GM12872 (cell line): ENCODE measurements around the gene LHCGR.

Experiments
- TF ChIP-seq, protein P1 (sequence below): IDR thresholded peaks from 3 replicates; pipeline ENCODE4 v1.5.1; 2011; ENCODE audit warnings: low read depth, mild to moderate bottlenecking, low read length, moderate library complexity; ENCODE audit not compliant: insufficient read depth

Gene LHCGR

DNA sequence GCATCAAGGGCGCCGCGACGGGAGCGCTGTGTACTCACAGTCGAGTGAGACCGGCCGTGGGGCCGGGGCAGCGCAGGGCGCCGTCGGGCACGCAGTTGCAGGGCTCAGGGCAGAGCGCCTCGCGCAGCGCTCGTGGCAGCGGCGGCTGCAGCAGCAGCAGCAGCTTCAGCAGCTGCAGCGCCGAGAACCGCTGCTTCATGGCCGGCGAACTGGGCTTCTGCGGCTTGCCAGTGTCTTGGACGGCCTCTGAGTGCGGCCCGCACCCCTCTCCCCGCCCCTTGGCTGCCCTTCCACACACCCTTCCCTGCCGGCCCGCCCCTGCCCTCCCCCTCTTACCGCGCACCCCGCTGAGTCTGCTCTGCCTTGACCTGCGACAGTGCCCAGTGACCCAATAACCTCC lies at the start of gene LHCGR:
TSS of gene LHCGR (minus strand) at position 252 of the 400 bp plus-strand sequence. CDS start at position 199, 53 bp downstream.
- TF ChIP-seq, protein P1, sequence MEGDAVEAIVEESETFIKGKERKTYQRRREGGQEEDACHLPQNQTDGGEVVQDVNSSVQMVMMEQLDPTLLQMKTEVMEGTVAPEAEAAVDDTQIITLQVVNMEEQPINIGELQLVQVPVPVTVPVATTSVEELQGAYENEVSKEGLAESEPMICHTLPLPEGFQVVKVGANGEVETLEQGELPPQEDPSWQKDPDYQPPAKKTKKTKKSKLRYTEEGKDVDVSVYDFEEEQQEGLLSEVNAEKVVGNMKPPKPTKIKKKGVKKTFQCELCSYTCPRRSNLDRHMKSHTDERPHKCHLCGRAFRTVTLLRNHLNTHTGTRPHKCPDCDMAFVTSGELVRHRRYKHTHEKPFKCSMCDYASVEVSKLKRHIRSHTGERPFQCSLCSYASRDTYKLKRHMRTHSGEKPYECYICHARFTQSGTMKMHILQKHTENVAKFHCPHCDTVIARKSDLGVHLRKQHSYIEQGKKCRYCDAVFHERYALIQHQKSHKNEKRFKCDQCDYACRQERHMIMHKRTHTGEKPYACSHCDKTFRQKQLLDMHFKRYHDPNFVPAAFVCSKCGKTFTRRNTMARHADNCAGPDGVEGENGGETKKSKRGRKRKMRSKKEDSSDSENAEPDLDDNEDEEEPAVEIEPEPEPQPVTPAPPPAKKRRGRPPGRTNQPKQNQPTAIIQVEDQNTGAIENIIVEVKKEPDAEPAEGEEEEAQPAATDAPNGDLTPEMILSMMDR = no peak

DNA sequence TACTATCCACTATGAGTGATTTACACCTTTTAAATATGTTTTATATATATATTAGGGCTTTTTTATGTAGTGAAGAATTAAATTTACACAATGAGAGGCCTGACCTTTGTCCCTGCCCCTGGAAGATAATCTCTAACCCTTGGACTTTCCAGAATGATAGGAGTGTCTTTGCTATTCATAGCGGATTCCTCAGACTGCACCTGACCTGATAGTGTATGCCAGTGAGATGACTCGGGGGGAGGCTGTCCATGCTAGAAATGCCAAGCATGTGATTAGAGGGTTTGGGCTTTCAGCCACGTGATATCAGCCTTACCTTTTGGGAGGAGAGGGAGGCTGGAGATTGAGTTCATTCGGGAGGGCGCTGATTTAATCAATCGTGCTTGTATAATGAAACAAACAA lies 44.1 kb upstream of the LHCGR start:
- TF ChIP-seq, protein P1 = no peak

DNA sequence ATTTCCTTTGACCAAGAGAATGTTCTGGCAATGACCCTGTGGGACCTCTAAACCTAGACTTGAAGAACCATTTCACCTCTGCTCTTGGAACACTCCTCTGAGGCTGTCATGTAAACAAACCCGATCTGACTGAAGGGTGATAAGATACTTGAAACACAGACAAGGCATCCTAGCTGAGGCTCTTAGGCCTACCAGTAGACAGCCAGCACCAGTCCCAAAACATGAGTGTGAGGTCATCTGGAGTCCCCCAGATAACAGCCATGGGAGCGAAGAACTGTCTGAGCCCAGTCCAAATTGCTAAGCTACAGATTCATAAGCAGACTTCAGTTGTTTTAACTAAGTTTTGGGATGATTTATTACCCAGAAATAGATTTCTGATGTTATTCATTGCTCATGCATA lies 39.5 kb upstream of the LHCGR start:
- TF ChIP-seq, protein P1 = no peak

DNA sequence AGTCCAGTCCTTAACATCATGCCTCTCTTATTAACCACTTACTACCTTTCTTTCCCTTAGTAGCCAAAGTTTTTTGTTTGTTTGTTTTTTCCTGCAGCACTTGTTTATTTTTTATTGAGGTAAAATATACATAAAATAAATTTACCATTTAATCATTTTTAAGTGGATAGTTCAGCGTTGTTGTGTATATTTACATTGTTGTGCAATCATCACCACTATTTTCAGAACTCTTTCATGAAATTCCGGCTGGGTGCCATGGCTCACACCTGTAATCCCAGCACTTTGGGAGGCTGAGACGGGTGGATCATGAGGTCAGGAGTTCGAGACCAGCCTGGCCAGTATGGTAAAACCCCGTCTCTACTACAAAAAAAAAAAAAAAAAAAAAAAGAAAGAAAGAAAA lies 38.1 kb upstream of the LHCGR start:
- TF ChIP-seq, protein P1 = no peak

DNA sequence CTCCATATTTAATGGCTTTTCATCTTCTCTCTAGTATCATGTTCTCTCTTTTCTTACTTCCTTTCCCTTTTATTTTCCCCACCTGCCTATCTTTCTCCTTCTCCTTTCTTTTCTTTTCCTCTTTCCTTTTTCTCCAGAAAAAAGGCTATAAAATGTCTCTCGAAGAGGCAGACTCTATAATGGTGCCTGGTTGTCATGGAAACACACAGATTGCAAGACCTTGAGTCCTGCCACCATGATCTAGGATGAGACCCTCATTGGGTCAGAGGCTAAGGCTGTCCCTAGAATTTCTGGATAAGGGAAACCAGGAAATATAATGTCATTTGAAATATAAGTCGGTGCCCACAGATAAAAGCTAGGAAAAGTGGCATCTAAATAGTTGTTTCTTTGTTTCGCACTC lies 36.5 kb upstream of the LHCGR start:
- TF ChIP-seq, protein P1 = no peak

DNA sequence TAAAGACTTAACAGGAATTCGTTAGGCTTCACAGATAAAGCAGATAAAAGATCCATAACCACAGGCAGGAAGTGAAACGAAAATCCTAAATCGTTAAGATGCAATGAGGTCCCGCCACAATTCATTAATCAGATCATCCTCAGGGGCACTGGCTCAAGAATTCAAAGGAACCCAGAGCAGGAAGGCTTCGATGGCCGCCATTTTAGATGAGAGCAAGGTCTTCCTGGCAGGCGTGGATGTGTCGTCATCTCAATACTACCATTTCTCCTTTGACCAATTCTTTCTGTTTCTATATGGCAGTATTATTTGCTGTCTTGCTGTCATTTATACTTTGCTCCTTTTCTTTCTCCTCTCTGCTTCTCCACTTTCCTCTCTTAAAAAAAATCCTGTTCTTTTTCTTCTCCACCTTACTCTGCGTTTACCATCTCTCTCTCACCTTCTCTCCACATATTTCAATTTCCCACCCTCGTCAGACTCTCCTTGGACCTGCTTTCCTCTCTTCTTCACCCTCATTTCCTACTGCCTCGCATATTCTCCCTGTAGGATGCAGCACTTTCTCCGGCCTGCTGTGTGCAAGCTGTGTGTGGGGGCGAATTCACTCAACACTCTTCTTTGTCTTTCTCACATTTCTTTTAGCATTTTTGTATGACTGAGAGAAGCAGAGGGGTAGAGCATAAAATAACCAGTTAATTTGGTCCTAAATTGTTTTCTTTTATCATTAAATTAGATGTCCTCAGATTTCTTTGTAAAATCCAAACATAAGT lies 35.1 kb upstream of the LHCGR start:
- TF ChIP-seq, protein P1 = no peak

DNA sequence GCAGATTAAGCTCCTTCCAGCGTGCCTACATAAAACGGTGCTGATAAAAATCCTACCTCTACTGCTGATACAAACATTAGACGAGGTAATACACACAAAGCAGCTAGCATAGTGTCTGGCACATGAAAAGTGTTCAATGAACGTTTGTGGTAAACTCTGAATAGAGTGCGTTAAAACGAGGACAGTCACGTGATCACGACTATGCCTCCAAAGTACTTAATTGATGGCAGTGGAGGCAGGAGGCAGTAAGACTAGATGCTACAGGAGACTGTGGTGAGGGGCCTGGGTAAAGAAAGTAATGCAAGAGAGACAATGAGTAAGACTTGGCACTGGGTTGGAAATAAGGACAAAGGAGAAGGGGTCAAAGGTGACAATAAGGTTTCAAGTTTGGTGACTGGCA lies 32.1 kb upstream of the LHCGR start:
- TF ChIP-seq, protein P1 = no peak
